Measurements from ENCODE around the gene ZNF165. TPM values are rescaled to one million over a fixed set of nuclear protein-coding genes. Genes with fewer than 3 reads are reported as not detected.

Gene ZNF165
- total and polyA plus RNA-seq, 2 of the 8 experiments (the other 6 are each of a cell fraction or from before 2014, with no cell fraction given), result 1.2 to 9.3 TPM

DNA sequence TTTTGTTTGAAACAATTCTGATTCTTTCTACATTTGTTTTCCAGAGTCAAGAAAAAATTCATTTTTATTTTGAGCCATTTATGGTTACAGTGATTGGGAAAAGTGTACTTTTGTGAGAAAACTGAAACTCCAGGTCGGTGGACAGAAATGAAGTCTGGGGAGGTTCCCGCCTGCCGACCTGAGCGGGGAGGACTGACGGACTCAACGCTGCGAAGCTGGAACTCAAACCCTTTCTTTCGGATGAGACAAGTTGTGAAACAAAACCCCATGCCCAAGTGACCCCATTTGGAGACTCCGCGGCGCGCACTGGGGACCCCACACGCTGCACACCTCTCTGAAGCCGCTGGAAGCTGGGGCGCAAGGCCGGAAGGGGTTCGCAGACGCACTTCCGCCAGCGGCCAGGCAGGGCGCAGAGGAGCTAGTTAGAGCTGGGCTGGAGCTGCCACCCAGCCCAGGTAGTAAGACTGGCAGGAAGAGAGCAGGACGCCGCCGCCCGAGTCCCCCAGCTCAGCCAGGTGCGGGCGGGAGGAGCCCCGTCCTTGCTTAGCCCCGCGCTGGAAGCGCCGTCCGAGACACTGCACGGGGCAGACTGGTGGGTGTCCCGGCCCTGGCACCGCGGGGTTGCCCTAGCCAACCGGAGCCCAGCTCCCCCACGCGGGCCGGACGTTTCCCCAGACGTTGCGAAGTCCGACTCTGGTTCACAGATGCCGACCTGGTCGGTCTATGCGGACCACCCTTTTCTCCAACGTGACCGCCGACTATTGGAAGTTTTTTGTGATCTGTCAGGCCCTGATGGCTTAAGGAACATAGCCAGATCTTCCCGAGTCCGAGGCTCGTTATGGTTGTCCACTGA, 24.2 kb downstream of the ZNF165 start:
- Histone ChIP-seq H2AK5ac (ENCODE audit: low read depth, low read length) (no peak overlapping the region), H3K79me2 (ENCODE audit: control insufficient read depth in 1 of 2, insufficient read depth in 2 of 2, low read length in 2 of 2) (no peaks in the 10 kb centered on the region), H3K27ac (ENCODE audit: low read depth, low read length) (no peak overlapping the region; the same call in 1 of the 2 replicates), H2BK5ac (ENCODE audit: low read depth, low read length) (no peak overlapping the region), H4K5ac (ENCODE audit: insufficient read length, low read depth, low read length) (peak overlapping the region; percentile 94), H3K9me3 (ENCODE audit: insufficient read depth in 2 of 2, low read depth in 1 of 2, low read length in 1 of 2) (no peaks in the 10 kb centered on the region), H2BK15ac (ENCODE audit: low read length) (no peak overlapping the region), H2BK120ac (replicated peaks; ENCODE audit: low read depth, low read length) (no peak overlapping the region), H2BK12ac (ENCODE audit: low read depth, low read length) (no peak overlapping the region), H3K79me1 (ENCODE audit: low read depth, low read length) (no peaks in the 10 kb centered on the region), H3K4ac (replicated peaks; ENCODE audit: insufficient read length, low read depth, low read length) (peak overlapping the region; percentile 38), H3K23me2 (ENCODE audit: low read depth, low read length) (peaks cover 2% of the 10 kb centered on the region; the same call in 1 of the 2 replicates), H3K4me3 (ENCODE audit: extremely low read depth in 1 of 4, insufficient read depth in 2 of 4, low read depth in 3 of 4, low read length in 4 of 4) (peak overlapping the region; percentile 62 to 79 (median 76)), H2BK20ac (ENCODE audit: low read length) (no peak overlapping the region), H3K27me3 (replicated peaks in 1 of 4; ENCODE audit: control insufficient read depth in 3 of 4, extremely low read depth in 1 of 4, insufficient read depth in 3 of 4, low read length in 3 of 4) (no peaks in the 10 kb centered on the region; a peak in 4 of 7 replicates), H3K36me3 (ENCODE audit: control insufficient read depth in 2 of 4, insufficient read depth in 4 of 4, low read length in 3 of 4) (no peaks in the 10 kb centered on the region), H3K14ac (ENCODE audit: insufficient read length) (no peak overlapping the region), H3K23ac (ENCODE audit: insufficient read length) (no peak overlapping the region), H2AFZ (ENCODE audit: low read length) (peak overlapping the region; percentile 93), H3K4me1 (replicated peaks in 1 of 4; ENCODE audit: control insufficient read depth in 3 of 4, insufficient read depth in 4 of 4, low read length in 3 of 4) (peaks cover 0 to 6% (median 2%) of the 10 kb centered on the region in 4 experiments; a peak in 3 of 7 replicates), H3K18ac (ENCODE audit: extremely low read depth, low read length) (peak overlapping the region; percentile 87), H3K9ac (replicated peaks in 1 of 4; ENCODE audit: extremely low read depth in 1 of 4, low read depth in 3 of 4, low read length in 3 of 4) (peak overlapping the region in 3 of 4 experiments; percentile 56 to 67 (median 62); a peak in 6 of 7 replicates), H4K20me1 (replicated peaks in 1 of 2; ENCODE audit: control insufficient read depth in 1 of 2, insufficient read depth in 2 of 2, low read length in 2 of 2) (no peaks in the 10 kb centered on the region), H4K8ac (ENCODE audit: extremely low read depth, insufficient read depth, low read length) (peak overlapping the region; percentile 12; the same call in 1 of the 2 replicates), H4K91ac (replicated peaks; ENCODE audit: insufficient read length, low read length) (no peak overlapping the region), H3K56ac (replicated peaks; ENCODE audit: insufficient read length, low read depth, low read length) (no peak overlapping the region), H3K4me2 (ENCODE audit: insufficient read depth in 1 of 2, low read depth in 2 of 2, low read length in 2 of 2) (peak overlapping the region; percentile 69 to 84)
- FAIRE-seq (peak; percentile 24), DNase-seq (ENCODE audit: low read depth in 1 of 2, low spot score in 2 of 2) (peak; percentile 72 to 88)
- CTCF ChIA-PET (ENCODE audit: partially characterized antibody), result interaction anchor here (0.8 to 2.3 kb wide), 11 partner anchors 8 to 385 kb away, joined by 3 to 10 read pairs (median 5); partner anchors contain the start of gene ZSCAN16
- POLR2A ChIA-PET (ENCODE audit: partially characterized antibody), result interaction anchor here (0.9 to 2.0 kb wide), 10 partner anchors 8 to 237 kb away, joined by 3 to 10 read pairs (median 5); partner anchors contain the start of genes ZNF165 and ZSCAN16
- 2% methylated on average over 47 of the region's 54 CpGs; no CpG with 5 or more reads in 1 of the 2 experiments for WGBS, 2 experiments (ENCODE audit: extremely low coverage in 1 of 2, insufficient coverage in 1 of 2, insufficient read length in 1 of 2, insufficient replicate concordance in 2 of 2, low coverage in 1 of 2, low lambda C conversion rate in 2 of 2, missing lambda C conversion rate in 1 of 2)
- TF ChIP-seq KDM4A (IDR thresholded peaks at IDR 0.05; ENCODE audit: low read depth, low read length, severe bottlenecking) (peak; percentile 77), TBP (IDR thresholded peaks at IDR 0.05; ENCODE audit: low read depth, low read length) (peak; percentile 88), CREB1 (IDR thresholded peaks at IDR 0.05) (peak; percentile 57; the same call in 1 of the 2 replicates), TAF1 (IDR thresholded peaks at IDR 0.05; ENCODE audit: low read depth, low read length) (peak; percentile 90), ASH2L (IDR thresholded peaks at IDR 0.05; ENCODE audit: low read length) (peak; percentile 92), USF2 (IDR thresholded peaks at IDR 0.05; ENCODE audit: low read length) (no peak), SIN3A (conservative IDR thresholded peaks at IDR 0.05 in 1 of 2, IDR thresholded peaks at IDR 0.05 in 1 of 2; ENCODE audit: low read depth in 1 of 2, low read length in 2 of 2) (peak; percentile 18 to 87; a peak in 1 of 4 replicates), POLR2A (IDR thresholded peaks at IDR 0.05; ENCODE audit: control extremely low read depth in 1 of 2, low read depth in 2 of 2, low read length in 2 of 2) (peak in 1 of 2 experiments; percentile 80; a peak in 2 of 3 replicates), SIX5 (IDR thresholded peaks at IDR 0.05; ENCODE audit: low read depth, low read length) (no peak), CHD2 (IDR thresholded peaks at IDR 0.05; ENCODE audit: low read length) (0 out of 2 replicates have a peak, but pooled peaks have one; percentile 11), JUND (IDR thresholded peaks at IDR 0.05; ENCODE audit: low read length) (no peak)
